ENCODE data around the gene ALDH1B1.

- TF ChIP-seq CTCF (IDR thresholded peaks at IDR 0.05) (no peak), POLR2A (IDR thresholded peaks at IDR 0.05) (no peak)
These were observed 38.6 kb downstream of the ALDH1B1 start for GRCh38 chr9:38431116-38431515.

Data from tibial nerve (tissue), 3 donors.